Measurements from ENCODE around the gene L2HGDH. TPM values are rescaled to one million over a fixed set of nuclear protein-coding genes. Genes with fewer than 3 reads are reported as not detected.

Gene L2HGDH
- total and polyA plus RNA-seq, 10 of the 15 experiments (the other 5 are each of a cell fraction or from before 2014, with no cell fraction given): 2.6 to 18.3 (median 13.5) TPM

DNA sequence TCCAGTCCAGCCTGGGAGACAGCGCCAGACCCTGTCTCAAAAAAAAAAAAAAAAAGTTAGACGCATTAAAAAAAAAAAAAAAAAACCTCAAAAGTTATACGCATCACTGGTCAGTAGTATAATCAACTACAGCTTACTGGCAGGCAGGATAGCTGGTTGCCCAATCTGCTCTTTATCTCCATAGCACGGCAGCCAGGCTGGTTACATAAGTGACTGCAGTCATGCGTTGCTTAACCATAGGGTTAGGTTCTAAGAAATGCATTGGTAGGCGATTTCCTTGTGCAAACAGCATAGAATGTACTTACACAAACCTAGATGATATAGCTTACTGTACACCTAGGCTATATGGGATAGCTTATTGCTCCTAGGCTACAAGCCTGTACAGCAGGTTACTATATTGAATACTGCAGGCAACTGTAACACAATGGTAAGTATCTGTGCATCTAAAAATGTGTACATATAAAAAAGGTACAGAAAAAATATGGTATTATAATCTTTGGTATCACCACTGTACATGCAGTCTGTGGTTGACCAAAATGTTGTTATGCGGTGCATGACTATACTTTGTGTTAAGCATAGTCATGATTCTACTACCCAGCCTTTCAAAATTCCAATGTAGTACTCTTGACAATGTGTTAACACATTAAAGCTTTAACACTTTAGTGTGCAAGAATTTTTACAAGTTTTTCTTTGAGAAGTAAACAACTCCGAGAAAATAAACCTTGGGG, 8.1 kb downstream of the L2HGDH start:
- Histone ChIP-seq H3K4me3 (no peak overlapping the region), H3K4me2 (ENCODE audit: control insufficient read depth, insufficient read depth) (no peak overlapping the region), H3K9ac (ENCODE audit: control insufficient read depth, insufficient read depth, low read length) (no peak overlapping the region), H3K27me3 (replicated peaks in 1 of 2; ENCODE audit: control insufficient read depth in 2 of 2, insufficient read depth in 2 of 2, low read length in 1 of 2) (no peaks in the 10 kb centered on the region), H3K27ac (ENCODE audit: control insufficient read depth, insufficient read depth) (no peak overlapping the region), H3K36me3 (ENCODE audit: control insufficient read depth in 2 of 2, insufficient read depth in 2 of 2, low read length in 1 of 2) (peaks cover 0 to 2% of the 10 kb centered on the region in 2 experiments; a peak in 1 of 4 replicates), H2AFZ (ENCODE audit: control insufficient read depth, low read depth, low read length) (no peak overlapping the region), H3K79me2 (ENCODE audit: control insufficient read depth, insufficient read depth, low read length) (no peaks in the 10 kb centered on the region), H3K4me1 (ENCODE audit: control insufficient read depth, insufficient read depth, low read length) (no peaks in the 10 kb centered on the region), H3K9me3 (replicated peaks; ENCODE audit: control insufficient read depth, insufficient read depth, low read length) (no peaks in the 10 kb centered on the region), H4K20me1 (ENCODE audit: control insufficient read depth, insufficient read depth) (no peaks in the 10 kb centered on the region)
- SMC1A ChIA-PET (ENCODE audit: uncharacterized antibody, unreplicated experiment): interaction anchor here (0.6 kb wide), 1 partner anchor 14 kb away, joined by 4 read pairs; no protein-coding TSS in a partner anchor
- in situ Hi-C loops (cut with MboI): no loop called here
- RAD21 ChIA-PET (ENCODE audit: unreplicated experiment): no interaction called here
- CTCF ChIA-PET: interaction anchor here (0.6 to 2.1 kb wide), 2 partner anchors 16 to 429 kb away, joined by 3 to 11 read pairs; no protein-coding TSS in a partner anchor
- POLR2A ChIA-PET: interaction anchor here (0.6 kb wide), 1 partner anchor 9 kb away, joined by 7 read pairs; no protein-coding TSS in a partner anchor
- TF ChIP-seq JUND (IDR thresholded peaks at IDR 0.05; ENCODE audit: low read depth, low read length): no peak
- TF ChIP-seq ATF7 (IDR thresholded peaks at IDR 0.05; ENCODE audit: low read depth): no peak
- TF ChIP-seq USF2 (IDR thresholded peaks at IDR 0.05; ENCODE audit: borderline replicate concordance, low read depth, low read length): no peak
- no peak for TF ChIP-seq CHD1 (IDR thresholded peaks at IDR 0.05; ENCODE audit: low read depth, low read length)
- no peak for TF ChIP-seq NBN (IDR thresholded peaks at IDR 0.05)
- TF ChIP-seq GABPA (IDR thresholded peaks at IDR 0.05; ENCODE audit: low read depth): no peak
- TF ChIP-seq HDAC2 (IDR thresholded peaks at IDR 0.05): no peak
- no peak for TF ChIP-seq MTA3 (IDR thresholded peaks at IDR 0.05; ENCODE audit: borderline replicate concordance, low read length)
- TF ChIP-seq NR2C1 (IDR thresholded peaks at IDR 0.05): no peak
- TF ChIP-seq NKRF (conservative IDR thresholded peaks at IDR 0.05): no peak
- TF ChIP-seq FOXM1 (IDR thresholded peaks at IDR 0.05; ENCODE audit: low read depth, low read length): no peak
- no peak for TF ChIP-seq CHD2 (IDR thresholded peaks at IDR 0.05; ENCODE audit: borderline replicate concordance, low read depth, low read length)
- intact Hi-C loops (cut with micrococcal nuclease; ENCODE audit: unreplicated experiment): no loop called here
- ATAC-seq: peak; percentile 52
- FAIRE-seq: no peak
- DNase-seq (ENCODE audit: low read depth, low spot score): no peak
- 62% methylated on average over 8 of the region's 8 CpGs for WGBS (ENCODE audit: insufficient coverage, insufficient replicate concordance, low lambda C conversion rate, missing lambda C conversion rate)
- BruUV-seq (replicated peaks): no TSS peak
